ENCODE data around the gene AXIN1. TPM values are rescaled to one million over a fixed set of nuclear protein-coding genes. Genes with fewer than 3 reads are reported as not detected.

Gene AXIN1
- total RNA-seq, 3 donors from 2014 or later = 16.5 to 22.6 (median 22.4) TPM

GRCh38 chr16:293043-293775 is 59.3 kb downstream of the AXIN1 start:
- Histone ChIP-seq H3K4me1 (no peaks in the 10 kb centered on the region), H3K9me3 (no peaks in the 10 kb centered on the region), H3K36me3 (peaks cover 7% of the 10 kb centered on the region), H3K27ac (no peak overlapping the region), H3K27me3 (no peaks in the 10 kb centered on the region), H3K4me3 (no peak overlapping the region)
- intact Hi-C loops (cut with DNase I; ENCODE audit: low total_unique reads) = no loop called here
- DNase-seq (ENCODE audit: low spot score in 2 of 2) = no peak
- no peak for TF ChIP-seq POLR2AphosphoS5 (IDR thresholded peaks at IDR 0.05)

GRCh38 chr16:291539-291938 is 61.0 kb downstream of the AXIN1 start:
- Histone ChIP-seq H3K36me3 (peaks cover 7% of the 10 kb centered on the region), H3K27ac (no peak overlapping the region), H3K9me3 (no peaks in the 10 kb centered on the region), H3K27me3 (no peaks in the 10 kb centered on the region), H3K4me3 (no peak overlapping the region), H3K4me1 (no peaks in the 10 kb centered on the region)
- no peak for DNase-seq (ENCODE audit: low spot score in 2 of 2)
- intact Hi-C loops (cut with DNase I; ENCODE audit: low total_unique reads) = no loop called here
- TF ChIP-seq POLR2A (IDR thresholded peaks at IDR 0.05) (no peak), CTCF (IDR thresholded peaks at IDR 0.05) (no peak), POLR2AphosphoS5 (IDR thresholded peaks at IDR 0.05) (no peak)

GRCh38 chr16:290681-291405 is 61.7 kb downstream of the AXIN1 start:
- DNase-seq (ENCODE audit: low spot score in 2 of 2) = no peak
- no peak overlapping the region for H3K4me3 ChIP-seq
- no peak overlapping the region for H3K27ac ChIP-seq
- TF ChIP-seq POLR2A (IDR thresholded peaks at IDR 0.05) = no peak
- TF ChIP-seq POLR2AphosphoS5 (IDR thresholded peaks at IDR 0.05) = no peak
- intact Hi-C loops (cut with DNase I; ENCODE audit: low total_unique reads) = no loop called here
- no peaks in the 10 kb centered on the region for H3K9me3 ChIP-seq
- H3K27me3 ChIP-seq = no peaks in the 10 kb centered on the region
- peaks cover 7% of the 10 kb centered on the region for H3K36me3 ChIP-seq
- no peaks in the 10 kb centered on the region for H3K4me1 ChIP-seq

- H3K4me3 ChIP-seq = no peak overlapping the region
- no peaks in the 10 kb centered on the region for H3K9me3 ChIP-seq
- no peak overlapping the region for H3K27ac ChIP-seq
- intact Hi-C loops (cut with DNase I; ENCODE audit: low total_unique reads) = no loop called here
- no peak for DNase-seq (ENCODE audit: low spot score in 2 of 2)
- H3K27me3 ChIP-seq = no peaks in the 10 kb centered on the region
- H3K36me3 ChIP-seq = peaks cover 7% of the 10 kb centered on the region
- no peaks in the 10 kb centered on the region for H3K4me1 ChIP-seq
- TF ChIP-seq POLR2A (IDR thresholded peaks at IDR 0.05) = no peak
- TF ChIP-seq CTCF (IDR thresholded peaks at IDR 0.05) = no peak
- no peak for TF ChIP-seq POLR2AphosphoS5 (IDR thresholded peaks at IDR 0.05)
Measured at GRCh38 chr16:290015-290680, 62.4 kb downstream of the AXIN1 start.

- H3K27me3 ChIP-seq = no peaks in the 10 kb centered on the region
- no peak for DNase-seq (ENCODE audit: low spot score in 2 of 2)
- no peaks in the 10 kb centered on the region for H3K4me1 ChIP-seq
- H3K9me3 ChIP-seq = no peaks in the 10 kb centered on the region
- no peak overlapping the region for H3K27ac ChIP-seq
- no peak overlapping the region for H3K4me3 ChIP-seq
- intact Hi-C loops (cut with DNase I; ENCODE audit: low total_unique reads) = no loop called here
- peaks cover 7% of the 10 kb centered on the region for H3K36me3 ChIP-seq
- TF ChIP-seq CTCF (IDR thresholded peaks at IDR 0.05) = no peak
- no peak for TF ChIP-seq POLR2AphosphoS5 (IDR thresholded peaks at IDR 0.05)
- TF ChIP-seq POLR2A (IDR thresholded peaks at IDR 0.05) = no peak
Measured at GRCh38 chr16:289395-289997, 63.0 kb downstream of the AXIN1 start.

All from breast epithelium (tissue), 4 donors.